ENCODE data around the gene HTN1.
"Not testable (repeated sequence)": the region's sequence is repeated elsewhere in the genome, so short reads cannot be mapped to it uniquely, and the experiment has no call there.

The HTN1 gene

DNA sequence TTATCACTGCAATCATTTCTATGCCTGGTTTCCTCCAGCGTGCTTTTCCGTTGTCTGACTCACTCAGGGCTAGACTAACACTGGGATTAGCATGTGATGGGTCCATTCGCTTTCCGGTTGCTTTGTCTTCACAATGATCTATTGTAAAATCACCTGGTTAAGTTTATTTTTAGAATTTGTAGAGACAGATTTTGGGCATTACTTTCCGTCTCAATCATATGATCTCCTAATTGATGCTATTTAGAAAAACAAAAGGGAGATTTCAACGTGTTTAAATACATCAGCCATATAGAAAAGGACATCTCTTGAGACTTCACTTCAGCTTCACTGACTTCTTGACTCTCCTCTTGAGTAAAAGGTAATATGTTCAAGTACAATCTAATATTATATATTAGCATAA lies at the start of gene HTN1:
HTN1 (plus strand) TSS at position 301 of the 400 bp plus-strand sequence. CDS start 2,639 bp downstream, outside the sequence.
- DNase-seq: not testable (repeated sequence)

- no peak for DNase-seq
Observed at GRCh38 chr4:70000711-70001110, 49.5 kb upstream of the HTN1 start.

DNA sequence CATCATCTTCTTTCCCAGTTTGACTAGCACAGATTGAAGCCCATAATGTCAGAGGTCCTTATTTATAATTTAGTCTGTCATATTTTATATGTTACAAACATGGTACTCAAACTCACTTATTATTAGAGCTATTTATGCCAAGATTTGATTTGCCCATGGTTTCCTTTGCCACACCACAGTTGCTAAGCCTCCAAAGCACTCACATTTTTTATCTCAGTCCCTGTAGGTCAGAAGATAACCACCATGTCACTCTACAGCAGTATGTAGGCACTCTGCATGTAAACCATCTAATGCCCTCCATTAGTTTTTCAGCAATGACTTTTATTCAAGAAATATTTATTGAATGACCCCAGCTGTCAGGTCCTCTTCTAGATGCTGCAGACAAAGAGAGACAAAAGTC lies 47.7 kb upstream of the HTN1 start:
- no peak for DNase-seq

DNA sequence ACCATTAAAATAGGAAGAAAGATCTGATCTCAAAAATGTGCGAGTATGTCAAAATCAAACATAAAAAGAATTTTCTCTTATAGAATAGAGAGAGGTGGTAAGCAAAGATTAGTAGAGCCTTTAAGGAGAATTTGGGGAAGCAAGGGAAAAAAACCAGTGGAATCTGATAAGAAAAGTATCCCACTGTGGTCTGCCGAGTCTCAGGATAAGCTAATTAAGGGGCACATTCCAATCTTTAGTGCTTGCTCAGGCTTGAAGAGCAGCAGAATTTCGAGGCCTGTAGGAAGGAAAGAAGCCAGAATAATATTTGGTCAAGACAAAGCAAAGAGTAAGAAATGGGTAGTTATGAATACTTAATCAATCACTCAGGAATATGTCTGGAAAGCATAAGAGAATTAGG lies 41.5 kb upstream of the HTN1 start:
- DNase-seq: no peak

DNA sequence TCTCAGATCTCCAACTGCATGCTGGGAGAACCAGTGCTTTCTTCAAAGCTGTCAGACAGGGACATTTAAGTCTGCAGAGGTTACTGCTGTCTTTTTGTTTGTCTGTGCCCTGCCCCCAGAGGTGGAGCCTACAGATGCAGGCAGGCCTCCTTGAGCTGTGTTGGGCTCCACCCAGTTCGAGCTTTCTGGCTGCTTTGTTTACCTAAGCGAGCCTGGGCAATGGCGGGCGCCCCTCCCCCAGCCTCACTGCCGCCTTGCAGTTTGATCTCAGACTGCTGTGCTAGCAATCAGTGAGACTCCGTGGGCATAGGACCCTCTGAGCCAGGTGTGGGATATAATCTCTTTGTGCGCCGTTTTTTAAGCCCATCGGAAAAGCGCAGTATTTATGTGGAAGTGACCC lies 31.2 kb upstream of the HTN1 start:
- not testable (repeated sequence) for DNase-seq

GRCh38 chr4:70023218-70023617 lies 27.0 kb upstream of the HTN1 start:
- DNase-seq: no peak

- no peak for DNase-seq
Observed at GRCh38 chr4:70027011-70027410, 23.2 kb upstream of the HTN1 start.

DNA sequence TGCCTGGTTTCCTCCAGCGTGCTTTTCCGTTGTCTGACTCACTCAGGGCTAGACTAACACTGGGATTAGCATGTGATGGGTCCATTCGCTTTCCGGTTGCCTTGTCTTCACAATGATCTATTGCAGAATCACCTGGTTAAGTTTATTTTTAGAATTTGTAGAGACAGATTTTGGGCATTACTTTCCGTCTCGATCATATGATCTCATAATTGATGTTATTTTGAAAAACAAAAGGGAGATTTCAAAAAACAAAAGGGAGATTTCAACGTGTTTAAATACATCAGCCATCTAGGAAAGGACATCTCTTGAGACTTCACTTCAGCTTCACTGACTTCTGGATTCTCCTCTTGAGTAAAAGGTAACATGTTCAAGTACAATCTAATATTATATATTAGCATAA lies 22.1 kb upstream of the HTN1 start, which contains the start of gene HTN3:
HTN3 (plus strand) TSS at position 301 of the 400 bp plus-strand sequence. CDS start 2,282 bp downstream, outside the sequence.
- DNase-seq: not testable (repeated sequence)

GRCh38 chr4:70037559-70037958 lies 12.7 kb upstream of the HTN1 start:
- DNase-seq: not testable (repeated sequence)

GRCh38 chr4:70039928-70040327 lies 10.3 kb upstream of the HTN1 start:
- DNase-seq: not testable (repeated sequence)

- no peak for DNase-seq
Observed at GRCh38 chr4:70041652-70042286, 8.5 kb upstream of the HTN1 start.

DNA sequence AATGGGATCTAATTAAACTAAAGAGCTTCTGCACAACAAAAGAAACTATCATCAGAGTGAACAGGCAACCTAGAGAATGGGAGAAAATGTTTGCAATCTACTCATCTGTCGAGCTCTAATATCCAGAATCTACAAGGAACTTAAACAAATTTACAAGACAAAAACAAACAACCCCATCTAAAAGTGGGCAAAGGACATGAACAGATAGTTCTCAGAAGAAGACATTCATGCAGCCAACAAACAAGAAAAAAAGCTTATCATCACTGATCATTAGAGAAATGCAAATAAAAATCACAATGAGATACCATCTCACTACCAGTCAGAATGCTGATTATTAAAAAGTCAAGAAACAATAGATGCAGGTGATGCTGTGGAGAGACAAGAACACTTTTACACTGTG lies 6.3 kb downstream of the HTN1 start:
- not testable (repeated sequence) for DNase-seq

- no peak for DNase-seq
Observed at GRCh38 chr4:70057651-70058050, 7.4 kb downstream of the HTN1 start.

- no peak for DNase-seq
Observed at GRCh38 chr4:70059149-70059548, 8.9 kb downstream of the HTN1 start.

GRCh38 chr4:70062000-70062399 lies 11.8 kb downstream of the HTN1 start:
- DNase-seq: no peak

GRCh38 chr4:70080205-70080604 lies 30.0 kb downstream of the HTN1 start:
- no peak for DNase-seq

GRCh38 chr4:70099206-70099605 lies 49.0 kb downstream of the HTN1 start:
- no peak for DNase-seq

Data from activated CD4-positive, alpha-beta T cell treated with anti-CD3 and anti-CD28 coated beads, Interleukin-10, Interleukin-2, amounts not matched to agents 100 ng/mL and 50 ng/mL, durations not matched to agents 16 hours and 8 hours (primary cell).